Measurements from ENCODE around the gene ZNF280D. TPM values are rescaled to one million over a fixed set of nuclear protein-coding genes. Genes with fewer than 3 reads are reported as not detected.

Gene ZNF280D
- total RNA-seq, 2 donors from 2014 or later: 21.3 to 26.1 TPM

GRCh38 chr15:56765251-56765650 lies 31.9 kb upstream of the ZNF280D start:
- Mint-ChIP-seq H3K4me3 (peak overlapping the region in 1 of 2 donors; percentile 26), H3K27me3 (ENCODE audit: low read depth) (no peaks in the 10 kb centered on the region), H3K9me3 (no peaks in the 10 kb centered on the region), H3K4me1 (ENCODE audit: low read depth) (peaks cover 28% of the 10 kb centered on the region), H3K27ac (no peak overlapping the region), H3K36me3 (ENCODE audit: insufficient read depth in 2 of 2) (no peaks in the 10 kb centered on the region)
- ATAC-seq (replicated peaks in 1 of 2): peak in 1 of 2 donors; percentile 18
- DNase-seq: peak in 1 of 2 donors; percentile 3

- peaks cover 28% of the 10 kb centered on the region for H3K4me1 Mint-ChIP-seq (ENCODE audit: low read depth)
- peaks cover 7% of the 10 kb centered on the region for H3K27me3 Mint-ChIP-seq (ENCODE audit: low read depth)
These were observed 30.0 kb upstream of the ZNF280D start for GRCh38 chr15:56763141-56763895.

GRCh38 chr15:56760186-56760585 lies 26.9 kb upstream of the ZNF280D start:
- Mint-ChIP-seq H3K4me1 (ENCODE audit: low read depth) (peaks cover 4% of the 10 kb centered on the region), H3K27me3 (ENCODE audit: low read depth) (peaks cover 18% of the 10 kb centered on the region), H3K9me3 (no peaks in the 10 kb centered on the region), H3K4me3 (no peak overlapping the region), H3K27ac (no peak overlapping the region), H3K36me3 (ENCODE audit: insufficient read depth in 2 of 2) (no peaks in the 10 kb centered on the region)
- no peak for ATAC-seq (replicated peaks in 1 of 2)
- no peak for DNase-seq

More at GRCh38 chr15:56763141-56763895, 30.0 kb upstream of the ZNF280D start:
- Mint-ChIP-seq H3K27ac (no peak overlapping the region), H3K4me3 (no peak overlapping the region), H3K36me3 (ENCODE audit: insufficient read depth in 2 of 2) (no peaks in the 10 kb centered on the region), H3K9me3 (no peaks in the 10 kb centered on the region)
- no peak for DNase-seq
- ATAC-seq (replicated peaks in 1 of 2): no peak

GRCh38 chr15:56759450-56759845 lies 26.1 kb upstream of the ZNF280D start:
- DNase-seq (no peak), ATAC-seq (replicated peaks in 1 of 2) (no peak)
- Mint-ChIP-seq H3K36me3 (ENCODE audit: insufficient read depth in 2 of 2) (no peaks in the 10 kb centered on the region), H3K4me3 (no peak overlapping the region), H3K4me1 (ENCODE audit: low read depth) (no peaks in the 10 kb centered on the region), H3K9me3 (no peaks in the 10 kb centered on the region), H3K27me3 (ENCODE audit: low read depth) (peaks cover 23% of the 10 kb centered on the region), H3K27ac (no peak overlapping the region)

- Mint-ChIP-seq H3K4me1 (ENCODE audit: low read depth) (no peaks in the 10 kb centered on the region), H3K4me3 (no peak overlapping the region), H3K27me3 (ENCODE audit: low read depth) (peaks cover 28% of the 10 kb centered on the region), H3K27ac (no peak overlapping the region), H3K9me3 (no peaks in the 10 kb centered on the region), H3K36me3 (ENCODE audit: insufficient read depth in 2 of 2) (no peaks in the 10 kb centered on the region)
- no peak for DNase-seq
- ATAC-seq (replicated peaks in 1 of 2): no peak
These were observed 25.6 kb upstream of the ZNF280D start for GRCh38 chr15:56758770-56759449.

GRCh38 chr15:56757875-56758274 lies 24.6 kb upstream of the ZNF280D start:
- no peaks in the 10 kb centered on the region for H3K4me1 Mint-ChIP-seq (ENCODE audit: low read depth)
- H3K27me3 Mint-ChIP-seq (ENCODE audit: low read depth): peaks cover 28% of the 10 kb centered on the region
- no peak overlapping the region for H3K4me3 Mint-ChIP-seq
- H3K27ac Mint-ChIP-seq: no peak overlapping the region
- DNase-seq: no peak
- H3K36me3 Mint-ChIP-seq (ENCODE audit: insufficient read depth in 2 of 2): no peaks in the 10 kb centered on the region
- H3K9me3 Mint-ChIP-seq: no peaks in the 10 kb centered on the region
- ATAC-seq (replicated peaks in 1 of 2): no peak

- Mint-ChIP-seq H3K9me3 (no peaks in the 10 kb centered on the region), H3K4me3 (no peak overlapping the region), H3K36me3 (ENCODE audit: insufficient read depth in 2 of 2) (no peaks in the 10 kb centered on the region), H3K4me1 (ENCODE audit: low read depth) (no peaks in the 10 kb centered on the region), H3K27ac (no peak overlapping the region), H3K27me3 (ENCODE audit: low read depth) (peaks cover 27% of the 10 kb centered on the region)
- DNase-seq (no peak), ATAC-seq (replicated peaks in 1 of 2) (no peak)
These were observed 21.6 kb upstream of the ZNF280D start for GRCh38 chr15:56754772-56755370.

- ATAC-seq (replicated peaks in 1 of 2) (no peak), DNase-seq (no peak)
- Mint-ChIP-seq H3K9me3 (no peaks in the 10 kb centered on the region), H3K4me1 (ENCODE audit: low read depth) (no peaks in the 10 kb centered on the region), H3K36me3 (ENCODE audit: insufficient read depth in 2 of 2) (no peaks in the 10 kb centered on the region), H3K27ac (no peak overlapping the region), H3K4me3 (no peak overlapping the region), H3K27me3 (ENCODE audit: low read depth) (peaks cover 21% of the 10 kb centered on the region)
These were observed 19.7 kb upstream of the ZNF280D start for GRCh38 chr15:56752986-56753385.

GRCh38 chr15:56749982-56750381 lies 16.7 kb upstream of the ZNF280D start:
- ATAC-seq (replicated peaks in 1 of 2) (no peak), DNase-seq (no peak)
- Mint-ChIP-seq H3K36me3 (ENCODE audit: insufficient read depth in 2 of 2) (no peaks in the 10 kb centered on the region), H3K4me3 (no peak overlapping the region), H3K27me3 (ENCODE audit: low read depth) (peaks cover 8% of the 10 kb centered on the region), H3K4me1 (ENCODE audit: low read depth) (no peaks in the 10 kb centered on the region), H3K9me3 (no peaks in the 10 kb centered on the region), H3K27ac (no peak overlapping the region)

- peaks cover 8% of the 10 kb centered on the region for H3K27me3 Mint-ChIP-seq (ENCODE audit: low read depth)
- H3K36me3 Mint-ChIP-seq (ENCODE audit: insufficient read depth in 2 of 2): peaks cover 0 to 2% of the 10 kb centered on the region in 2 donors
- no peak overlapping the region for H3K4me3 Mint-ChIP-seq
- ATAC-seq (replicated peaks in 1 of 2): no peak
- DNase-seq: no peak
- no peaks in the 10 kb centered on the region for H3K9me3 Mint-ChIP-seq
- H3K27ac Mint-ChIP-seq: no peak overlapping the region
- H3K4me1 Mint-ChIP-seq (ENCODE audit: low read depth): no peaks in the 10 kb centered on the region
These were observed 11.7 kb upstream of the ZNF280D start for GRCh38 chr15:56744701-56745683.

GRCh38 chr15:56741541-56741940 lies 8.2 kb upstream of the ZNF280D start:
- H3K4me3 Mint-ChIP-seq: no peak overlapping the region
- DNase-seq (no peak), ATAC-seq (replicated peaks in 1 of 2) (no peak)
- no peak overlapping the region for H3K27ac Mint-ChIP-seq
- H3K9me3 Mint-ChIP-seq: no peaks in the 10 kb centered on the region
- no peaks in the 10 kb centered on the region for H3K4me1 Mint-ChIP-seq (ENCODE audit: low read depth)
- H3K36me3 Mint-ChIP-seq (ENCODE audit: insufficient read depth in 2 of 2): peaks cover 0 to 2% of the 10 kb centered on the region in 2 donors
- H3K27me3 Mint-ChIP-seq (ENCODE audit: low read depth): peaks cover 8% of the 10 kb centered on the region

- Mint-ChIP-seq H3K27me3 (ENCODE audit: low read depth) (peaks cover 16% of the 10 kb centered on the region), H3K36me3 (ENCODE audit: insufficient read depth in 2 of 2) (peaks cover 1 to 2% of the 10 kb centered on the region in 2 donors), H3K4me1 (ENCODE audit: low read depth) (peaks cover under 1% of the 10 kb centered on the region), H3K9me3 (no peaks in the 10 kb centered on the region), H3K27ac (no peak overlapping the region), H3K4me3 (no peak overlapping the region)
- DNase-seq (no peak), ATAC-seq (replicated peaks in 1 of 2) (no peak)
These were observed 6.8 kb upstream of the ZNF280D start for GRCh38 chr15:56739964-56740640.
